HG03558 (cell line): ENCODE results near the gene ERICH4.
"Not testable (repeated sequence)": the region's sequence is repeated elsewhere in the genome, so short reads cannot be mapped to it uniquely, and the experiment has no call there.

Experiments used
- ATAC-seq: cut with Tn5 transposase; IDR thresholded peaks from one replicate; pipeline ENCODE4 v1.9.1; 2021; ENCODE audit warnings: moderate number of reproducible peaks; ENCODE audit not compliant: unreplicated experiment; ENCODE audit errors: extremely low read depth

Gene ERICH4

DNA sequence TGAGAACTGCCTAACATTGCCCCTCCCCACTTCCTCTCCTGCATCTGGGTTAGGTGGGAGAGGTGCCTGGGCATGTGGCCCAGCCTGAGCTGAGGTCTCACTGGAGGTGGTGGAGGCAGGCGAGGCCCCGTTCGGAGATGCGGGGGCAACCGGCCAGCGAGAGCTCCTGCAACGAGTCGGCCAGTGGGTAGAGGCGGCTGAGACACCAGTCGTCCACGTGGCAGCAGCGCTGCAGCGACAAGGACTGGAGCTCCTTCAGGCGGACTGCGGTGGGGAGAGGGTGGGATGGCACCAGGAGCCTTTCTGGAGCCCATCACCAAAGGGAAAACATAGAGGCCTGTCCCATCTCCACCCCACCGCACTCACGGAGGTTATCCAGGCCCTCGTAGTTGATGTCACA is 9.8 kb upstream of the ERICH4 start:
- no peak for ATAC-seq

- ATAC-seq, result no peak
Observed at GRCh38 chr19:41434450-41434849, 8.5 kb upstream of the ERICH4 start.

DNA sequence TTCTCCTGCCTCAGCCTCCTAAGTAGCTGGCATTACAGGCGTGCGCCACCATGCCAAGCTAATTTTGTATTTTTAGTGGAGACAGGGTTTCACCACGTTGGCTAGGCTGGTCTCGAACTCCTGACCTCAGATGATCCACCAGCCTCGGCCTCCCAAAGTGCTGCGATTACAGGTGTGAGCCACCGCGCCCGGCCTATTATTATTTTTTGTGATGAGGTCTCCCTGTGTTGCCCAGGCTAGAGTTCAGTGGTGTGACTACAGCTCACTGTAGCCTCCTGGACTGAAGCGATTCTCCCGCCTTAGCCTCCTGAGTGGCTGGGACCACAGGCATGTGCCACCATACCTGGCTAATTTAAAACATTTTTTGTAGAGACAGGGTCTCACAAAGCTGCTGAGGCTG is 7.6 kb upstream of the ERICH4 start:
- not testable (repeated sequence) for ATAC-seq

DNA sequence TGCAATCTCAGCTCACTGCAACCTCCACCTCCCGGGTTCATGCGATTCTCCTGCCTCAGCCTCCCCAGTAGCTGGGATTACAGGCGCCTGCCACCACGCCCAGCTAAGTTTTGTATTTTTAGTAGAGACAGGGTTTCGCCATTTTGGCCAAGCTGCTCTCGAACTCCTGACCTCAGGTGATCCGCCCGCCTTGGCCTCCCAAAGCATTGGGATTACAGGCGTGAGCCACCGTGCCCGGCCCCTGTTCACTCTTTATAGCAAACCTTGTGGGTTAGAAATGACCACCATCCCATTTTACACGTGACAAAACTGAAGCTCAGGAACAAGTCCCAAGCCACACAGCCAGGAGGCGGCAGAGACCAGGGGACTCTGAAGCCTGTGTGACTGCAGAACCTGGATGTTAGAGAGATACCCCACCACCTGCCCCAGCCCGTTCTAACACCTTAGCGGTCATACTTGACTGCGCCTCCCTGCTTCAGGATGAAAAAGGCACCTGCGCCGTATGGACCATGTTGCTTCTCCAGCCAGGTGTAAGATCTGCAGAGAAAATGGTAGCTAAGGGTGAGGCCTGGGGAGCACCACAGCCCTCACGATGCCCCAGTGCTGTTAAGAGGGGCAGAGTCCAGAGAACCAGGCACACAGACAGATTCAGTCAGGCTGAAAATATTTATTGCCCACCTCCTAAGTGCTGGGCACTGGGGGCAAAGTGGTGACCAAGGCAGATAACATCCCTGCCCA is 6.9 kb upstream of the ERICH4 start:
- ATAC-seq, result no peak

DNA sequence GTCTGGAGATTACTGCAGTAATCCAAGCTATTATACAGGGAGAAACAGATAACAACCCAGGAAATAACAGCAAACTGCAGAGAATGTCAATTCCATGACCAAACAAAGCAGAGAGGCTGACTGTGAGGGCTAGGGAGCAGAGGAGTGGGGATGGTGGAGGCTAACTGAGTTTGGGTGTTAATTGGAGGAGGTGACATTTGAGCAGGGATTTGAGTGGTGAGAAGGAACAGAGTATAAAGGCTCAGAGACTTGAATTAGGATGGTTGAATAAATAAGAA is 6.3 kb upstream of the ERICH4 start:
- no peak for ATAC-seq

- ATAC-seq, result no peak
Observed at GRCh38 chr19:41437944-41438574, 4.9 kb upstream of the ERICH4 start.

DNA sequence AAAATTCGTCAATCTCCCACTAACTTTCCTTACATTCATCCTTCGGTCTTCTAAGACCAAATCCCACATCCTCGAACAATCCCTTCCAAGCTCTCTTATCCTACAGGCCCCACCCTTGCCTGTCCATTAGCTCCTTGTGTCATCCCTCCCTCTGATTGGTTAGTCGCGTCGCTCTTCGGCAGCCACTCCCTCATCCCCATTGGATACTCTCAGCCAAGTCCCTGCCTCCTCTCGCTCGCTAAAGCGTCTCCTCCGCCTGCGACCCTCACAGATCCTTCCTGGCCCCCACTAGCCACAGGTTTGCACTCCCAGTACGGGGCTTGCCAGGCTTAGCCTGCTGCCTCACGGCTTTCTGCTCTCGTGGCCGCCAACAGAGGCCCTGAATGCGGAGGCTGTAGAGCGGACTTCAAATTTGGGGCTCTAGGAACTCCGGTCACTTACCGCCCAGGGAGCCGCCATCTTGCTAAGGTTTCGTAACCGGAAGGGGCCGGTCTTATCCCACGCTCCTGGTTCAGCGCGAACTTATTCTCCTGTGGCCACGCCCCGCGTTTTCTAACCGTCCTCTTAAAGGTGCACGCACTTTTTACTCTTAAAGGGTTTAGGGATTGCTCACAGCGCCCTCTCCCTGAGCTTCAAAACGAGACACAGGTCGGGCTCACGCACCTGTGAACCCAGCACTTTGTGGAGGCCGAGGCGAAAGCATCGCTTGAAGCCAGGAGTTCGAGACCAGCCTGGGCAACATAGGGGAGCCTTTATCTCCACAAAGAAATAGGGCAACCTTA is 3.3 kb upstream of the ERICH4 start, which contains the start of gene DMAC2:
DMAC2 (minus strand) TSS at position 472 of the 782 bp plus-strand sequence; CDS start at position 459, 13 bp downstream.
- ATAC-seq, result peak; percentile 69

DNA sequence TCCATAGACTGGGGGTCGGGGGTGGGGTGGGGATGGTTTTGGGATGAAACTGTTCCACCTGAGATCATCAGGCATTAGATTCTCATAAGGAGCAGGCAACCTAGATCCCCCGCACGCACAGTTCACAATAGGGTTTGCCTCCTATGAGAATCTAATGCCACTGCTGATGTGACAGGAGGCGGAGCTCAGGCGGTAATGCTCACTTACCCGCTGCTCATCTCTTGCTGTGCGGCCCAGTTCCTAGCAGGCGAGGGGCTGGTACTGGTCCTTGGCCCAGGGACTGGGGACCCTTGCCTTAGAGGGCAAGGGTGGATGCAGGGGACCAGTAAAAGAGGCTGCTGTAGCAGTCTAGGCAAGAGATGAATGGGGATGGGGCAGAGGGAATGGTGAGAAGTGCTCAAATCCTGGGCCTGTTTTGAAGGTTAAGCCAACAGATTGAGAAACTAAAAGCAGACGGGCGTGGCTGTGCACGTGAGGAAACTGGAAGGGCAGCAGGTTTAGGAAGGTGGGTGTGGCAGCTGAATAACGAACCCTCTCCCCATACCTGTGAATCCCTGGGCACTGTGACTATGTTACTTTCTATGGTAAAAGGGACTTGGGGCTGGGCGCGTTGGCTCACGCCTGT is 1.5 kb upstream of the ERICH4 start:
- ATAC-seq, result no peak

- no peak for ATAC-seq
Observed at GRCh38 chr19:41443813-41444455, 978 bp downstream of the ERICH4 start.

GRCh38 chr19:41445575-41445974 is 2.6 kb downstream of the ERICH4 start:
- ATAC-seq, result no peak

- ATAC-seq, result no peak
Observed at GRCh38 chr19:41447732-41448332, 4.9 kb downstream of the ERICH4 start.

GRCh38 chr19:41449079-41449864 is 6.3 kb downstream of the ERICH4 start:
- ATAC-seq, result no peak

GRCh38 chr19:41449865-41450178 is 6.9 kb downstream of the ERICH4 start:
- no peak for ATAC-seq

- no peak for ATAC-seq
Observed at GRCh38 chr19:41452584-41453275, 9.8 kb downstream of the ERICH4 start.

- no peak for ATAC-seq
Observed at GRCh38 chr19:41455936-41456335, 13.0 kb downstream of the ERICH4 start.

- no peak for ATAC-seq
Observed at GRCh38 chr19:41456342-41456918, 13.5 kb downstream of the ERICH4 start.

DNA sequence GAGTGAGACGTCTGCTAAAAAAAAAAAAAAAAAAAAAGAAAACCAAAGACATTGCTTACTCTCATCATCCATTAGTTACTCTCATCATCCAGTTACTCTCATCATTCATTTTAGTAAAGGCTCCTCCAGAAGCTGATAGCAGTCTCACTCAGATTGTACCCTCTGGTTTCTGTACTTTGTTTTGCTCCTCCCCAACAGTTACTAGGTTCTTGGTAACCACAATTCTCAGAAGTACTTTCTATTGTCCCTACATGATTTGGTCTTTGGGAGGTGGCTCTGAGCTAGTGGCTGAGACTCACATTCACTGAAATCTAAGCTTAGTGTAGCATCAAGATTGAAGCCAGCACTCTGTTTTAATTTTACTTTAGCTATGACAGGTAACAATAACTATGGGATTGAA is 14.3 kb downstream of the ERICH4 start:
- ATAC-seq, result no peak

DNA sequence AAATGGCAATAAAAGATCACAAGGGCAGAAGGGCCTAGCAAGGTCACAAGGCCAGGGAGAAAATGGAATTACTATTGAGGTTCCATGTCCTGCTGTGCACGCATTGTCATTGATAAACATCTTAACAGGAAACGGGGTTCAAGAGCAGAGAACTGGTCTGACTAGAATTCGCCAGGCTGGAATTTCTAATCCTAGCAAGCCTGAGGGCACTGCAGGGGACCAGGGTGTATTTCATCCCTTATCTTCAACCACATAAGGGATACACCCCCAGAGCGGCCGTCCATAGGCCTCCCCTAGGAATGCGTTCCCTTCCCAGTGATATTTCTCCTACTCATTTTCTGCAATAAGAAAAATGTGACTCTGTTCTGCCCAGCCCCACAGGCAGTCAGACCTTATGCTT is 19.5 kb downstream of the ERICH4 start:
- ATAC-seq, result no peak
